Keratinocyte (primary cell): ENCODE results near the gene FXYD1. TPM values are rescaled to one million over a fixed set of nuclear protein-coding genes. Genes with fewer than 3 reads are reported as not detected.

Experiments used
- DNase-seq: peaks from one replicate; pipeline ENCODE4 v3.0.0-alpha.2; 2011; ENCODE audit warnings: low read depth, missing footprints, low spot score
- FAIRE-seq: peaks from 2 replicates; lab custom pipeline; 2011; peaks lifted over from hg19 to GRCh38; lab: Jason Lieb, UNC
- H2AFZ ChIP-seq: 2 replicates; pipeline ENCODE4 v1.6.0; 2012; ENCODE audit warnings: low read length, control low read depth, inconsistent platforms; ENCODE audit not compliant: control insufficient read depth
- H3K27ac ChIP-seq: 2 replicates; pipeline ENCODE4 v1.5.1; 2011; ENCODE audit warnings: low read length; ENCODE audit not compliant: control insufficient read depth, insufficient read depth
- H3K27me3 ChIP-seq: 3 replicates; pipeline ENCODE4 v1.6.0; 2011; ENCODE audit warnings: low read length; ENCODE audit not compliant: control insufficient read depth, insufficient read depth; ENCODE audit errors: extremely low read depth
- H3K36me3 ChIP-seq, 2 experiments: 2 replicates in 1 of 2; 3 replicates in 1 of 2; pipeline ENCODE4 v1.5.1; 2011; ENCODE audit warnings: low read length in 2 of 2, mild to moderate bottlenecking in 1 of 2; ENCODE audit not compliant: control insufficient read depth in 2 of 2, insufficient read depth in 2 of 2; ENCODE audit errors: extremely low read depth in 1 of 2
- H3K4me1 ChIP-seq: 3 replicates; pipeline ENCODE4 v1.5.1; 2011; ENCODE audit warnings: low read length; ENCODE audit not compliant: control insufficient read depth, insufficient read depth; ENCODE audit errors: extremely low read depth
- H3K4me2 ChIP-seq: 3 replicates; pipeline ENCODE4 v1.6.0; 2011; ENCODE audit warnings: low read depth, low read length; ENCODE audit not compliant: control insufficient read depth, insufficient read depth; ENCODE audit errors: extremely low read depth
- H3K4me3 ChIP-seq, 3 experiments: fragments of 200-600 bp in 1 of 3; sonication (generic) in 1 of 3; 2 replicates in 2 of 3; 3 replicates in 1 of 3; pipeline ENCODE4 v1.5.1; 2011 to 2016; ENCODE audit warnings: low read length in 3 of 3, mild to moderate bottlenecking in 3 of 3, control low read depth in 2 of 3, inconsistent platforms in 1 of 3, low read depth in 1 of 3, mixed read lengths in 1 of 3, mixed run types in 1 of 3, moderate library complexity in 1 of 3; ENCODE audit not compliant: control insufficient read depth in 2 of 3, insufficient read depth in 2 of 3; ENCODE audit errors: extremely low read depth in 1 of 3
- H3K79me2 ChIP-seq: 2 replicates; pipeline ENCODE4 v1.6.0; 2012; ENCODE audit warnings: low read length; ENCODE audit not compliant: control insufficient read depth, insufficient read depth
- H3K9ac ChIP-seq: 3 replicates; pipeline ENCODE4 v1.6.0; 2011; ENCODE audit warnings: low read length; ENCODE audit not compliant: control insufficient read depth, insufficient read depth; ENCODE audit errors: extremely low read depth
- H3K9me1 ChIP-seq: 3 replicates; pipeline ENCODE4 v1.6.0; 2011; ENCODE audit warnings: low read length; ENCODE audit not compliant: control insufficient read depth, insufficient read depth; ENCODE audit errors: extremely low read depth
- H3K9me3 ChIP-seq: 2 replicates; pipeline ENCODE4 v1.5.1; 2012; ENCODE audit warnings: low read depth, low read length; ENCODE audit not compliant: control insufficient read depth
- H4K20me1 ChIP-seq: 3 replicates; pipeline ENCODE4 v1.6.0; 2011; ENCODE audit warnings: low read length; ENCODE audit not compliant: control insufficient read depth, insufficient read depth; ENCODE audit errors: extremely low read depth
- CTCF ChIP-seq, 3 experiments: IDR thresholded peaks in 1 of 3; conservative IDR thresholded peaks in 1 of 3; optimal IDR thresholded peaks in 1 of 3; 2 replicates in 2 of 3; 3 replicates in 1 of 3; pipeline versions ENCODE3 to v1.5.1; 2011; ENCODE audit warnings: low read length in 3 of 3, mild to moderate bottlenecking in 3 of 3, moderate library complexity in 2 of 3, control low read depth in 1 of 3, inconsistent platforms in 1 of 3; ENCODE audit not compliant: insufficient read depth in 2 of 3; ENCODE audit errors: extremely low read depth in 1 of 3
- EZH2 ChIP-seq: IDR thresholded peaks from one replicate; pipeline ENCODE4 v1.6.1; 2012; ENCODE audit warnings: inconsistent platforms, mild to moderate bottlenecking, low read length, moderate library complexity
- dilution Hi-C: fragments of 300-500 bp; cut with MboI; formaldehyde crosslinking; loops from one replicate; pipeline ENCODE4 v1.7.0; 2020; ENCODE audit warnings: low sequenced_read_pairs; ENCODE audit not compliant: extremely low pct_ligation_motif_present
- polyA plus RNA-seq, 5 experiments: library from polyadenylated mRNA; depleted of rRNA in 3 of 5; stranded (reverse) in 3 of 5; stranded (forward) in 1 of 5; unstranded in 1 of 5; fragments of >200 nt; gene quantifications; 1 replicate in 1 of 5; 2 replicates in 3 of 5; 3 replicates in 1 of 5; pipeline versions ENCODE4 v1.2.1 to v1.2.3, GENCODE V29; 2011 to 2012; ENCODE audit warnings: missing spikeins in 2 of 5, low read depth in 1 of 5, low replicate concordance in 1 of 5

Gene FXYD1
- polyA plus RNA-seq, 1 donor (not counting 4 experiments of a cell fraction or from before 2014, with no cell fraction given), result 0.14 TPM

GRCh38 chr19:35114353-35115176 lies 24.1 kb upstream of the FXYD1 start:
- dilution Hi-C loops, result no loop called here
- Histone ChIP-seq H3K79me2 (peaks cover 34% of the 10 kb centered on the region), H3K4me3 (peak overlapping the region; percentile 93 to 95 (median 94)), H2AFZ (peak overlapping the region; percentile 90), H4K20me1 (no peaks in the 10 kb centered on the region), H3K36me3 (peaks cover 0 to 4% of the 10 kb centered on the region in 2 experiments), H3K9me1 (no peaks in the 10 kb centered on the region), H3K9me3 (no peaks in the 10 kb centered on the region), H3K27me3 (no peaks in the 10 kb centered on the region), H3K4me2 (peak overlapping the region; percentile 100), H3K9ac (peak overlapping the region; percentile 91), H3K27ac (peak overlapping the region; percentile 87), H3K4me1 (peaks cover 57% of the 10 kb centered on the region)
- FAIRE-seq (peak; percentile 84), DNase-seq (no peak)
- TF ChIP-seq EZH2, result no peak
- TF ChIP-seq CTCF (optimal IDR thresholded peaks at IDR 0.05 in 1 of 3, IDR thresholded peaks at IDR 0.05 in 1 of 3, conservative IDR thresholded peaks at IDR 0.05 in 1 of 3; ENCODE audit: extremely low read depth in 1 of 3, insufficient read depth in 2 of 3, low read length in 3 of 3), result peak; percentile 94 to 99 (median 98)

- H3K79me2 ChIP-seq, result peaks cover 34% of the 10 kb centered on the region
- dilution Hi-C loops, result no loop called here
- H3K36me3 ChIP-seq, result peaks cover 0 to 8% of the 10 kb centered on the region in 2 experiments
- H3K9me3 ChIP-seq, result no peaks in the 10 kb centered on the region
- peak within 1 kb of the TSS; percentile 90 for H2AFZ ChIP-seq
- no peaks in the 10 kb centered on the region for H4K20me1 ChIP-seq
- peaks cover 58% of the 10 kb centered on the region for H3K4me1 ChIP-seq
- H3K4me3 ChIP-seq, result peak within 1 kb of the TSS; percentile 93 to 95 (median 94)
- TF ChIP-seq CTCF (optimal IDR thresholded peaks at IDR 0.05 in 1 of 3, IDR thresholded peaks at IDR 0.05 in 1 of 3, conservative IDR thresholded peaks at IDR 0.05 in 1 of 3; ENCODE audit: extremely low read depth in 1 of 3, insufficient read depth in 2 of 3, low read length in 3 of 3) (no peak), EZH2 (no peak)
- H3K27me3 ChIP-seq, result no peaks in the 10 kb centered on the region
- peak within 1 kb of the TSS; percentile 100 for H3K4me2 ChIP-seq
- FAIRE-seq (peak; percentile 9), DNase-seq (no peak)
- H3K9me1 ChIP-seq, result no peaks in the 10 kb centered on the region
- peak within 1 kb of the TSS; percentile 87 for H3K27ac ChIP-seq
- peak within 1 kb of the TSS; percentile 91 for H3K9ac ChIP-seq
These were observed 23.3 kb upstream of the FXYD1 start, which contains the start of gene FXYD3 for GRCh38 chr19:35115177-35115951. FXYD3 (plus strand) TSS chr19:35115823; CDS start chr19:35119377, 3,554 bp downstream.
